ENCODE measurements around the gene FAM219A. TPM values are rescaled to one million over a fixed set of nuclear protein-coding genes. Genes with fewer than 3 reads are reported as not detected.
"Not testable (repeated sequence)": the region's sequence is repeated elsewhere in the genome, so short reads cannot be mapped to it uniquely, and the experiment has no call there.

The FAM219A gene
- total RNA-seq, 1 donor from 2014 or later: 19.7 TPM

GRCh38 chr9:34498553-34498952 is 40.2 kb upstream of the FAM219A start:
- intact Hi-C loops (cut with micrococcal nuclease): no loop called here
- Mint-ChIP-seq H3K4me3 (ENCODE audit: low read depth) (no peak overlapping the region), H3K9me3 (no peaks in the 10 kb centered on the region), H3K4me1 (ENCODE audit: low read depth) (peaks cover 15% of the 10 kb centered on the region), H3K27ac (no peak overlapping the region), H3K27me3 (ENCODE audit: low read depth) (no peaks in the 10 kb centered on the region), H3K36me3 (ENCODE audit: low read depth) (no peaks in the 10 kb centered on the region)
- DNase-seq (ENCODE audit: low spot score): no peak

- no peak for DNase-seq (ENCODE audit: low spot score)
- Mint-ChIP-seq H3K4me3 (ENCODE audit: low read depth) (no peak overlapping the region), H3K36me3 (ENCODE audit: low read depth) (no peaks in the 10 kb centered on the region), H3K27ac (no peak overlapping the region), H3K27me3 (ENCODE audit: low read depth) (no peaks in the 10 kb centered on the region), H3K4me1 (ENCODE audit: low read depth) (peaks cover 15% of the 10 kb centered on the region), H3K9me3 (no peaks in the 10 kb centered on the region)
- intact Hi-C loops (cut with micrococcal nuclease): no loop called here
Measured at GRCh38 chr9:34496149-34496712, 37.9 kb upstream of the FAM219A start.

- H3K27me3 Mint-ChIP-seq (ENCODE audit: low read depth): no peaks in the 10 kb centered on the region
- DNase-seq (ENCODE audit: low spot score): peak; percentile 30
- no peak overlapping the region for H3K4me3 Mint-ChIP-seq (ENCODE audit: low read depth)
- no peaks in the 10 kb centered on the region for H3K36me3 Mint-ChIP-seq (ENCODE audit: low read depth)
- H3K27ac Mint-ChIP-seq: no peak overlapping the region
- intact Hi-C loops (cut with micrococcal nuclease): no loop called here
- no peaks in the 10 kb centered on the region for H3K9me3 Mint-ChIP-seq
- H3K4me1 Mint-ChIP-seq (ENCODE audit: low read depth): peaks cover 5% of the 10 kb centered on the region
Measured at GRCh38 chr9:34493972-34494535, 35.7 kb upstream of the FAM219A start.

GRCh38 chr9:34492051-34492450 is 33.7 kb upstream of the FAM219A start:
- H3K4me3 Mint-ChIP-seq (ENCODE audit: low read depth): no peak overlapping the region
- H3K36me3 Mint-ChIP-seq (ENCODE audit: low read depth): no peaks in the 10 kb centered on the region
- no peak overlapping the region for H3K27ac Mint-ChIP-seq
- H3K9me3 Mint-ChIP-seq: no peaks in the 10 kb centered on the region
- H3K27me3 Mint-ChIP-seq (ENCODE audit: low read depth): peaks cover 9% of the 10 kb centered on the region
- H3K4me1 Mint-ChIP-seq (ENCODE audit: low read depth): peaks cover 5% of the 10 kb centered on the region
- intact Hi-C loops (cut with micrococcal nuclease): no loop called here
- DNase-seq (ENCODE audit: low spot score): no peak

- Mint-ChIP-seq H3K27ac (no peak overlapping the region), H3K4me1 (ENCODE audit: low read depth) (peaks cover 6% of the 10 kb centered on the region), H3K9me3 (no peaks in the 10 kb centered on the region), H3K4me3 (ENCODE audit: low read depth) (no peak overlapping the region), H3K36me3 (ENCODE audit: low read depth) (no peaks in the 10 kb centered on the region), H3K27me3 (ENCODE audit: low read depth) (peaks cover 9% of the 10 kb centered on the region)
- intact Hi-C loops (cut with micrococcal nuclease): no loop called here
- no peak for DNase-seq (ENCODE audit: low spot score)
Measured at GRCh38 chr9:34491596-34491995, 33.2 kb upstream of the FAM219A start.

- intact Hi-C loops (cut with micrococcal nuclease): no loop called here
- no peak overlapping the region for H3K4me3 Mint-ChIP-seq (ENCODE audit: low read depth)
- no peak overlapping the region for H3K27ac Mint-ChIP-seq
- H3K27me3 Mint-ChIP-seq (ENCODE audit: low read depth): peaks cover 9% of the 10 kb centered on the region
- no peaks in the 10 kb centered on the region for H3K9me3 Mint-ChIP-seq
- H3K4me1 Mint-ChIP-seq (ENCODE audit: low read depth): peaks cover 3% of the 10 kb centered on the region
- DNase-seq (ENCODE audit: low spot score): no peak
- no peaks in the 10 kb centered on the region for H3K36me3 Mint-ChIP-seq (ENCODE audit: low read depth)
Measured at GRCh38 chr9:34490760-34491159, 32.4 kb upstream of the FAM219A start.

- H3K4me3 Mint-ChIP-seq (ENCODE audit: low read depth): no peak overlapping the region
- no peak overlapping the region for H3K27ac Mint-ChIP-seq
- H3K4me1 Mint-ChIP-seq (ENCODE audit: low read depth): peaks cover 3% of the 10 kb centered on the region
- DNase-seq (ENCODE audit: low spot score): no peak
- H3K36me3 Mint-ChIP-seq (ENCODE audit: low read depth): no peaks in the 10 kb centered on the region
- H3K9me3 Mint-ChIP-seq: no peaks in the 10 kb centered on the region
- intact Hi-C loops (cut with micrococcal nuclease): no loop called here
- peaks cover 9% of the 10 kb centered on the region for H3K27me3 Mint-ChIP-seq (ENCODE audit: low read depth)
Measured at GRCh38 chr9:34490360-34490759, 32.0 kb upstream of the FAM219A start.

- no peak for DNase-seq (ENCODE audit: low spot score)
- H3K36me3 Mint-ChIP-seq (ENCODE audit: low read depth): no peaks in the 10 kb centered on the region
- H3K4me3 Mint-ChIP-seq (ENCODE audit: low read depth): no peak overlapping the region
- H3K27me3 Mint-ChIP-seq (ENCODE audit: low read depth): peaks cover 9% of the 10 kb centered on the region
- H3K4me1 Mint-ChIP-seq (ENCODE audit: low read depth): peaks cover 3% of the 10 kb centered on the region
- no peak overlapping the region for H3K27ac Mint-ChIP-seq
- intact Hi-C loops (cut with micrococcal nuclease): no loop called here
- H3K9me3 Mint-ChIP-seq: no peaks in the 10 kb centered on the region
Measured at GRCh38 chr9:34486572-34486971, 28.2 kb upstream of the FAM219A start.

GRCh38 chr9:34485822-34486221 is 27.5 kb upstream of the FAM219A start:
- Mint-ChIP-seq H3K27ac (no peak overlapping the region), H3K9me3 (no peaks in the 10 kb centered on the region), H3K27me3 (ENCODE audit: low read depth) (peaks cover 9% of the 10 kb centered on the region), H3K36me3 (ENCODE audit: low read depth) (no peaks in the 10 kb centered on the region), H3K4me3 (ENCODE audit: low read depth) (no peak overlapping the region), H3K4me1 (ENCODE audit: low read depth) (peaks cover 3% of the 10 kb centered on the region)
- DNase-seq (ENCODE audit: low spot score): no peak
- intact Hi-C loops (cut with micrococcal nuclease): no loop called here

- H3K36me3 Mint-ChIP-seq (ENCODE audit: low read depth): no peaks in the 10 kb centered on the region
- peaks cover 3% of the 10 kb centered on the region for H3K4me1 Mint-ChIP-seq (ENCODE audit: low read depth)
- H3K9me3 Mint-ChIP-seq: no peaks in the 10 kb centered on the region
- peaks cover 9% of the 10 kb centered on the region for H3K27me3 Mint-ChIP-seq (ENCODE audit: low read depth)
- H3K4me3 Mint-ChIP-seq (ENCODE audit: low read depth): no peak overlapping the region
- DNase-seq (ENCODE audit: low spot score): no peak
- no peak overlapping the region for H3K27ac Mint-ChIP-seq
- intact Hi-C loops (cut with micrococcal nuclease): no loop called here
Measured at GRCh38 chr9:34484678-34485077, 26.3 kb upstream of the FAM219A start.

- H3K27me3 Mint-ChIP-seq (ENCODE audit: low read depth); H3K36me3 Mint-ChIP-seq (ENCODE audit: low read depth); H3K27ac Mint-ChIP-seq; DNase-seq (ENCODE audit: low spot score); H3K4me3 Mint-ChIP-seq (ENCODE audit: low read depth); H3K4me1 Mint-ChIP-seq (ENCODE audit: low read depth); intact Hi-C loops (cut with micrococcal nuclease); H3K9me3 Mint-ChIP-seq: not testable (repeated sequence)
Measured at GRCh38 chr9:34482746-34483145, 24.4 kb upstream of the FAM219A start.

- intact Hi-C loops (cut with micrococcal nuclease); DNase-seq (ENCODE audit: low spot score); H3K4me3 Mint-ChIP-seq (ENCODE audit: low read depth); H3K27ac Mint-ChIP-seq; H3K36me3 Mint-ChIP-seq (ENCODE audit: low read depth); H3K27me3 Mint-ChIP-seq (ENCODE audit: low read depth); H3K9me3 Mint-ChIP-seq; H3K4me1 Mint-ChIP-seq (ENCODE audit: low read depth): not testable (repeated sequence)
Measured at GRCh38 chr9:34481620-34482019, 23.2 kb upstream of the FAM219A start.

GRCh38 chr9:34479431-34479866 is 21.1 kb upstream of the FAM219A start:
- Mint-ChIP-seq H3K4me3 (ENCODE audit: low read depth) (no peak overlapping the region), H3K9me3 (no peaks in the 10 kb centered on the region), H3K4me1 (ENCODE audit: low read depth) (no peaks in the 10 kb centered on the region), H3K27me3 (ENCODE audit: low read depth) (peaks cover 15% of the 10 kb centered on the region), H3K27ac (no peak overlapping the region), H3K36me3 (ENCODE audit: low read depth) (no peaks in the 10 kb centered on the region)
- DNase-seq (ENCODE audit: low spot score): no peak
- intact Hi-C loops (cut with micrococcal nuclease): no loop called here

GRCh38 chr9:34477541-34477940 is 19.2 kb upstream of the FAM219A start:
- intact Hi-C loops (cut with micrococcal nuclease): no loop called here
- Mint-ChIP-seq H3K4me3 (ENCODE audit: low read depth) (no peak overlapping the region), H3K9me3 (no peaks in the 10 kb centered on the region), H3K27ac (no peak overlapping the region), H3K36me3 (ENCODE audit: low read depth) (no peaks in the 10 kb centered on the region), H3K4me1 (ENCODE audit: low read depth) (no peaks in the 10 kb centered on the region), H3K27me3 (ENCODE audit: low read depth) (peaks cover 15% of the 10 kb centered on the region)
- DNase-seq (ENCODE audit: low spot score): no peak
